KMS-11 (cell line): ENCODE measurements around the gene ZAP70.

Source experiments
- H2AFZ ChIP-seq: fragments of 200-600 bp; sonication (generic); 2 replicates; pipeline ENCODE4 v1.6.1; 2016; ENCODE audit warnings: antibody characterized with exemption, mixed run types, low read depth
- H3K27ac ChIP-seq: fragments of 200-600 bp; sonication (generic); 2 replicates; pipeline ENCODE4 v1.6.1; 2016; ENCODE audit warnings: mild to moderate bottlenecking, mixed run types
- H3K27me3 ChIP-seq: fragments of 200-600 bp; sonication (generic); 2 replicates; pipeline ENCODE4 v1.6.1; 2017; ENCODE audit warnings: mild to moderate bottlenecking, low read depth, mixed run types, moderate library complexity; ENCODE audit not compliant: insufficient read depth
- H3K36me3 ChIP-seq: fragments of 200-600 bp; sonication (generic); 2 replicates; pipeline ENCODE4 v1.6.1; 2017; ENCODE audit warnings: mild to moderate bottlenecking, mixed run types; ENCODE audit not compliant: insufficient read depth
- H3K4me1 ChIP-seq: fragments of 200-600 bp; sonication (generic); 2 replicates; pipeline ENCODE4 v1.6.1; 2016; ENCODE audit warnings: mild to moderate bottlenecking, low read depth, mixed run types; ENCODE audit not compliant: poor library complexity, severe bottlenecking
- H3K4me2 ChIP-seq: fragments of 200-600 bp; sonication (generic); 2 replicates; pipeline ENCODE4 v1.7.0; 2016; ENCODE audit warnings: mild to moderate bottlenecking, mixed run types
- H3K4me3 ChIP-seq: fragments of 200-600 bp; sonication (generic); IDR thresholded peaks from 2 replicates; pipeline ENCODE4 v1.6.1; 2017; ENCODE audit warnings: low read depth, low read length, mixed read lengths; ENCODE audit not compliant: insufficient read depth
- H3K79me2 ChIP-seq: fragments of 200-600 bp; sonication (generic); 2 replicates; pipeline ENCODE4 v1.6.1; 2016; ENCODE audit warnings: low read depth, mixed run types; ENCODE audit not compliant: insufficient read depth
- H3K9ac ChIP-seq: fragments of 200-600 bp; sonication (generic); 2 replicates; pipeline ENCODE4 v1.6.1; 2016; ENCODE audit warnings: mild to moderate bottlenecking, mixed run types
- H4K20me1 ChIP-seq: fragments of 200-600 bp; sonication (generic); 2 replicates; pipeline ENCODE4 v1.6.1; 2016; ENCODE audit warnings: mild to moderate bottlenecking, mixed run types; ENCODE audit not compliant: insufficient read depth
- TF ChIP-seq, protein P1 (sequence below): fragments of 200-600 bp; sonication (generic); conservative IDR thresholded peaks from 2 replicates; pipeline ENCODE4 v1.6.1; 2017; ENCODE audit warnings: low read depth, mild to moderate bottlenecking, antibody characterized with exemption, low read length, moderate library complexity, mixed read lengths

Gene ZAP70

DNA sequence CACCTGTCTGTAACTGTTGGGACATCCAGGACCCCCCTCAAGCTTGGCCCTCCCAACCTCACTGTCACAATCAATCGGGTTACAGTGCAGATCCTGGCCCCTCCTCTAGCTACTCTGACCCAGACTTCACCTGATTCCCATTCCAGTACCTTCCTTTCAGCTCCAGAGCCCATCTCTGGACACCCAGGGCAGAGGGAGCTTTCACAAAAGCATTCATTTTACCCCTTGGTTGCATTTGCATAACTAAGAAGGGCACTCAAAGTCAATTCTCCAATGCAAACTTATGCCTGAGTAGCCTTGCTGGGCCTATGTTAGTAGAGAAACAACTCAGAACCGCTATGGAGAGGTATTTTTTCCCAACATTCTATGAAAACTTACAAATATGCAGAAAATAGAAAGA is 7.4 kb downstream of the ZAP70 start:
- Histone ChIP-seq H3K79me2 (no peaks in the 10 kb centered on the region), H4K20me1 (no peaks in the 10 kb centered on the region), H3K9ac (no peak overlapping the region), H3K36me3 (no peaks in the 10 kb centered on the region), H3K27ac (no peak overlapping the region), H3K4me1 (no peaks in the 10 kb centered on the region), H3K4me2 (no peak overlapping the region), H3K4me3 (no peak overlapping the region), H2AFZ (no peak overlapping the region), H3K27me3 (no peaks in the 10 kb centered on the region)
- TF ChIP-seq, protein P1, sequence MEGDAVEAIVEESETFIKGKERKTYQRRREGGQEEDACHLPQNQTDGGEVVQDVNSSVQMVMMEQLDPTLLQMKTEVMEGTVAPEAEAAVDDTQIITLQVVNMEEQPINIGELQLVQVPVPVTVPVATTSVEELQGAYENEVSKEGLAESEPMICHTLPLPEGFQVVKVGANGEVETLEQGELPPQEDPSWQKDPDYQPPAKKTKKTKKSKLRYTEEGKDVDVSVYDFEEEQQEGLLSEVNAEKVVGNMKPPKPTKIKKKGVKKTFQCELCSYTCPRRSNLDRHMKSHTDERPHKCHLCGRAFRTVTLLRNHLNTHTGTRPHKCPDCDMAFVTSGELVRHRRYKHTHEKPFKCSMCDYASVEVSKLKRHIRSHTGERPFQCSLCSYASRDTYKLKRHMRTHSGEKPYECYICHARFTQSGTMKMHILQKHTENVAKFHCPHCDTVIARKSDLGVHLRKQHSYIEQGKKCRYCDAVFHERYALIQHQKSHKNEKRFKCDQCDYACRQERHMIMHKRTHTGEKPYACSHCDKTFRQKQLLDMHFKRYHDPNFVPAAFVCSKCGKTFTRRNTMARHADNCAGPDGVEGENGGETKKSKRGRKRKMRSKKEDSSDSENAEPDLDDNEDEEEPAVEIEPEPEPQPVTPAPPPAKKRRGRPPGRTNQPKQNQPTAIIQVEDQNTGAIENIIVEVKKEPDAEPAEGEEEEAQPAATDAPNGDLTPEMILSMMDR = no peak

DNA sequence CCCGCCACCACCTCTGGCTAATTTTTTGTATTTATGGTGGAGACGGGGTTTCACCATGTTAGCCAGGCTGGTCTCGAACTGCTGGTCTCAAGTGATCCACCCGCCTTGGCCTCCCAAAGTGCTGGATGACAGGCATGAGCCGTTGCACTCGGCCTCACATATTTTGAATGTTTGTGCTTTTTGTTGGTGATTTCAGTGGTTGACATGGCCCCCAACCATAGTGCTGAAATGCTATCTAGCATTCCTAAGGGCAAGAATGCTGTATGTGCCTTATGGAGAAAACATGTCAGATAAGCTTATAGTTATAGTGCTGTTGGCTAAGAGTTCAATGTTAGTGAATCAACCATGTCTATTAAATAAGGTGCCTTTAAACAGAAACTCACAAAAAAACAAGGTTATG is 8.9 kb downstream of the ZAP70 start:
- Histone ChIP-seq H3K27ac (no peak overlapping the region), H2AFZ (no peak overlapping the region), H3K4me1 (no peaks in the 10 kb centered on the region), H3K36me3 (no peaks in the 10 kb centered on the region), H3K9ac (no peak overlapping the region), H3K4me2 (no peak overlapping the region), H3K79me2 (no peaks in the 10 kb centered on the region), H3K4me3 (no peak overlapping the region), H3K27me3 (no peaks in the 10 kb centered on the region), H4K20me1 (no peaks in the 10 kb centered on the region)
- TF ChIP-seq, protein P1 = no peak

DNA sequence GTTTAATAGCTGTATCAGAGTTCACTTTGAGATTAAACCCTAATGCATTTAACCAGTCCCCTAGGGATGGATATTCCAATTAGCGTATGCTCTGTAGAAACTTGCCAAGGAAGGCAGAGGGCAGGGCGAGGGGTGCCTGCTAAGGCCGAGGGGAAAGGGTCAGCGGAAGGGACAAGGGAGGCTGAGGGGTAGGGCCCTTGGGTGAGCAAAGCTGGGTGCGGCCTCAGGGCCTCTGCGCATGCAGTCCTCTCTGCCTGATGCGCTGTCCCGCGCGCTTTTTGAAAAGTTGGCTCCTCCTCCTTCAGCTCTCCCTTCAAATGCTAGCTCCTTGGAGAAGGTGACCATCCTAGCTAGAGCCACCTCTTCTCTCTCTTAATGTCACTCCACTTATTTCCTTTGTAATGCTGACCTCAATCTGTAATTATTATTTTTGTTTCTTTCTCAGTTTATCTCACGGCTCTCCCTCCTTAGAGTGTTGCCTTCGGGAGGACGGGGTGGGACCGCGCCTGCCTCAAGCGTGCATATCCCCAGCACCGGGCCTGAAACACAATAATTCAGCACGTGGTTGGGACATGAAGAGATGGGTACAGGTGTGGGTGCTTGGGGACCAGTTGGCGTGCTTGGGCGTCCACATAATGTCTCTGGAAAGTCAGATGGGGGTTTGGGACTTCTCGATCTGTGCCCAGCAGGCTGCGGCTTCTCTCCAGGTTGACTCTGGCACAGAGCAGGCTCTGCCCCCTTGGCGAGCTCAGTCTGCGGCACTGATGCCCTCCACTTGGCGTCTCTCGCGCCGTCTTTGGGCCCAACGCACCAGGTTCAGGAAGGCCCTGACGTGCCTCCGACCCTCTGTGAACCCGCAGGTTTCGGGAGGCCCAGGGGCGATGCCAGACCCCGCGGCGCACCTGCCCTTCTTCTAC is 10.0 kb downstream of the ZAP70 start:
- H4K20me1 ChIP-seq = no peaks in the 10 kb centered on the region
- no peak overlapping the region for H3K4me2 ChIP-seq
- TF ChIP-seq, protein P1 = no peak
- H3K27me3 ChIP-seq = no peaks in the 10 kb centered on the region
- H3K27ac ChIP-seq = no peak overlapping the region
- no peak overlapping the region for H3K4me3 ChIP-seq
- H3K4me1 ChIP-seq = no peaks in the 10 kb centered on the region
- no peaks in the 10 kb centered on the region for H3K36me3 ChIP-seq
- H2AFZ ChIP-seq = no peak overlapping the region
- H3K9ac ChIP-seq = no peak overlapping the region
- H3K79me2 ChIP-seq = no peaks in the 10 kb centered on the region

DNA sequence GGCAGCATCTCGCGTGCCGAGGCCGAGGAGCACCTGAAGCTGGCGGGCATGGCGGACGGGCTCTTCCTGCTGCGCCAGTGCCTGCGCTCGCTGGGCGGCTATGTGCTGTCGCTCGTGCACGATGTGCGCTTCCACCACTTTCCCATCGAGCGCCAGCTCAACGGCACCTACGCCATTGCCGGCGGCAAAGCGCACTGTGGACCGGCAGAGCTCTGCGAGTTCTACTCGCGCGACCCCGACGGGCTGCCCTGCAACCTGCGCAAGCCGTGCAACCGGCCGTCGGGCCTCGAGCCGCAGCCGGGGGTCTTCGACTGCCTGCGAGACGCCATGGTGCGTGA is 10.7 kb downstream of the ZAP70 start:
- H3K27ac ChIP-seq = no peak overlapping the region
- no peaks in the 10 kb centered on the region for H3K4me1 ChIP-seq

More for the DNA sequence above, 10.7 kb downstream of the ZAP70 start:
- H3K4me2 ChIP-seq = no peak overlapping the region
- H3K4me3 ChIP-seq = no peak overlapping the region
- H2AFZ ChIP-seq = no peak overlapping the region
- TF ChIP-seq, protein P1 = no peak
- H3K36me3 ChIP-seq = no peaks in the 10 kb centered on the region
- no peak overlapping the region for H3K9ac ChIP-seq
- no peaks in the 10 kb centered on the region for H3K27me3 ChIP-seq
- H3K79me2 ChIP-seq = no peaks in the 10 kb centered on the region
- H4K20me1 ChIP-seq = no peaks in the 10 kb centered on the region
